Natural killer cell (primary cell): ENCODE measurements around the gene MBD3L2B. TPM values are rescaled to one million over a fixed set of nuclear protein-coding genes. Genes with fewer than 3 reads are reported as not detected.

Experiments used
- ATAC-seq, 3 donors: fragments of 150-1000 bp in 2 of 3; fragments of 200-7000 bp in 1 of 3; cut with Tn5 transposase; 1 replicate in 1 of 3; 2 replicates in 2 of 3; pipeline ENCODE4 v1.10.0; 2021; ENCODE audit warnings: mild to moderate bottlenecking in 2 of 3, moderate library complexity in 2 of 3
- DNase-seq, 2 donors: peaks; one replicate each; pipeline versions ENCODE4 v3.0.0 to v3.0.0-alpha.2; 2013 to 2021; ENCODE audit warnings: mixed read lengths in 1 of 2
- H3K27ac ChIP-seq: one replicate; pipeline ENCODE4 v1.5.1; 2013; ENCODE audit warnings: mild to moderate bottlenecking, low read length
- H3K27me3 ChIP-seq: one replicate; pipeline ENCODE4 v1.6.1; 2013; ENCODE audit warnings: low read length; ENCODE audit not compliant: control insufficient read depth, insufficient read depth
- H3K36me3 ChIP-seq: one replicate; pipeline ENCODE4 v1.6.1; 2013; ENCODE audit warnings: low read length; ENCODE audit not compliant: control insufficient read depth, insufficient read depth
- H3K4me1 ChIP-seq: one replicate; pipeline ENCODE4 v1.6.1; 2013; ENCODE audit warnings: low read length; ENCODE audit not compliant: control insufficient read depth, insufficient read depth
- H3K4me3 ChIP-seq: one replicate; pipeline ENCODE4 v1.5.1; 2013; ENCODE audit warnings: low read length
- H3K9me3 ChIP-seq: one replicate; pipeline ENCODE4 v1.6.1; 2013; ENCODE audit warnings: low read length; ENCODE audit not compliant: control insufficient read depth, insufficient read depth
- H3K27ac Mint-ChIP-seq, 2 donors: one replicate each; pipeline ENCODE4 v1.8.0; 2022; ENCODE audit warnings: mild to moderate bottlenecking in 2 of 2, mixed read lengths in 2 of 2, moderate library complexity in 1 of 2
- H3K27me3 Mint-ChIP-seq, 2 donors: one replicate each; pipeline ENCODE4 v1.8.0; 2022; ENCODE audit warnings: low read depth in 2 of 2, mixed read lengths in 2 of 2
- H3K36me3 Mint-ChIP-seq: one replicate; pipeline ENCODE4 v1.8.0; 2022; ENCODE audit warnings: mixed read lengths
- H3K4me1 Mint-ChIP-seq, 2 donors: one replicate each; pipeline ENCODE4 v1.8.0; 2022; ENCODE audit warnings: mixed read lengths in 2 of 2
- H3K4me3 Mint-ChIP-seq: one replicate; pipeline ENCODE4 v1.8.0; 2022; ENCODE audit warnings: mild to moderate bottlenecking, moderate library complexity, mixed read lengths
- H3K9me3 Mint-ChIP-seq, 2 donors: one replicate each; pipeline ENCODE4 v1.8.0; 2022; ENCODE audit warnings: mixed read lengths in 2 of 2
- WGBS: methylation state at CpG from one replicate; pipeline ENCODE4 v1.1.7; 2013; ENCODE audit warnings: missing lambda C conversion rate; ENCODE audit not compliant: insufficient coverage; 5-methylcytosine and 5-hydroxymethylcytosine counted together
- intact Hi-C: fragments of 100-400 bp; cut with micrococcal nuclease; formaldehyde crosslinking; loops from one replicate; pipeline ENCODE4 v1.14.2; 2022
- total RNA-seq, 4 donors: library from RNA; stranded (reverse); fragments of 120-200 nt in 1 of 4; gene quantifications; one replicate each; pipeline versions ENCODE4 v1.2.3 to v1.2.4, GENCODE V29; 2013 to 2022
- TF ChIP-seq, protein P1 (sequence below): fragments of 200-600 bp; IDR thresholded peaks from one replicate; pipeline ENCODE4 v1.8.0; 2022; ENCODE audit warnings: antibody characterized with exemption

Gene MBD3L2B
- total RNA-seq, 3 donors from 2014 or later (not counting 1 experiment from before 2014, with no cell fraction given), result not detected

- no peaks in the 10 kb centered on the region for H3K9me3 ChIP-seq
- WGBS, result 59% methylated on average over 14 of the region's 15 CpGs
- H3K27ac Mint-ChIP-seq, result no peak overlapping the region
- ATAC-seq, result peak in 1 of 3 donors; percentile 54
- H3K4me3 ChIP-seq, result no peak overlapping the region
- H3K4me1 Mint-ChIP-seq, result peaks cover 0 to 10% of the 10 kb centered on the region in 2 donors
- H3K36me3 Mint-ChIP-seq, result no peaks in the 10 kb centered on the region
- peaks cover 6 to 22% of the 10 kb centered on the region in 2 donors for H3K27me3 Mint-ChIP-seq
- H3K4me3 Mint-ChIP-seq, result peak overlapping the region; percentile 22
- TF ChIP-seq, protein P1, sequence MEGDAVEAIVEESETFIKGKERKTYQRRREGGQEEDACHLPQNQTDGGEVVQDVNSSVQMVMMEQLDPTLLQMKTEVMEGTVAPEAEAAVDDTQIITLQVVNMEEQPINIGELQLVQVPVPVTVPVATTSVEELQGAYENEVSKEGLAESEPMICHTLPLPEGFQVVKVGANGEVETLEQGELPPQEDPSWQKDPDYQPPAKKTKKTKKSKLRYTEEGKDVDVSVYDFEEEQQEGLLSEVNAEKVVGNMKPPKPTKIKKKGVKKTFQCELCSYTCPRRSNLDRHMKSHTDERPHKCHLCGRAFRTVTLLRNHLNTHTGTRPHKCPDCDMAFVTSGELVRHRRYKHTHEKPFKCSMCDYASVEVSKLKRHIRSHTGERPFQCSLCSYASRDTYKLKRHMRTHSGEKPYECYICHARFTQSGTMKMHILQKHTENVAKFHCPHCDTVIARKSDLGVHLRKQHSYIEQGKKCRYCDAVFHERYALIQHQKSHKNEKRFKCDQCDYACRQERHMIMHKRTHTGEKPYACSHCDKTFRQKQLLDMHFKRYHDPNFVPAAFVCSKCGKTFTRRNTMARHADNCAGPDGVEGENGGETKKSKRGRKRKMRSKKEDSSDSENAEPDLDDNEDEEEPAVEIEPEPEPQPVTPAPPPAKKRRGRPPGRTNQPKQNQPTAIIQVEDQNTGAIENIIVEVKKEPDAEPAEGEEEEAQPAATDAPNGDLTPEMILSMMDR, result no peak
- no peaks in the 10 kb centered on the region for H3K4me1 ChIP-seq
- no peak overlapping the region for H3K27ac ChIP-seq
- peaks cover 5 to 7% of the 10 kb centered on the region in 2 donors for H3K9me3 Mint-ChIP-seq
- no peaks in the 10 kb centered on the region for H3K27me3 ChIP-seq
- no peaks in the 10 kb centered on the region for H3K36me3 ChIP-seq
- peak in 1 of 2 donors; percentile 27 for DNase-seq
- intact Hi-C loops, result no loop called here
These were observed 23.4 kb downstream of the MBD3L2B start for GRCh38 chr19:6997679-6998445.

GRCh38 chr19:6996810-6997209 lies 24.4 kb downstream of the MBD3L2B start:
- peaks cover 3 to 22% of the 10 kb centered on the region in 2 donors for H3K27me3 Mint-ChIP-seq
- Histone ChIP-seq H3K4me3 (no peak overlapping the region), H3K36me3 (no peaks in the 10 kb centered on the region), H3K27ac (no peak overlapping the region), H3K4me1 (no peaks in the 10 kb centered on the region), H3K9me3 (no peaks in the 10 kb centered on the region), H3K27me3 (no peaks in the 10 kb centered on the region)
- intact Hi-C loops, result no loop called here
- TF ChIP-seq, protein P1, result no peak
- DNase-seq (no peak), ATAC-seq (no peak)
- 89% methylated on average over 3 of the region's 4 CpGs for WGBS
- H3K9me3 Mint-ChIP-seq, result peaks cover 5 to 7% of the 10 kb centered on the region in 2 donors
- no peak overlapping the region for H3K4me3 Mint-ChIP-seq
- peaks cover 0 to 10% of the 10 kb centered on the region in 2 donors for H3K4me1 Mint-ChIP-seq
- no peak overlapping the region for H3K27ac Mint-ChIP-seq
- H3K36me3 Mint-ChIP-seq, result no peaks in the 10 kb centered on the region

DNA sequence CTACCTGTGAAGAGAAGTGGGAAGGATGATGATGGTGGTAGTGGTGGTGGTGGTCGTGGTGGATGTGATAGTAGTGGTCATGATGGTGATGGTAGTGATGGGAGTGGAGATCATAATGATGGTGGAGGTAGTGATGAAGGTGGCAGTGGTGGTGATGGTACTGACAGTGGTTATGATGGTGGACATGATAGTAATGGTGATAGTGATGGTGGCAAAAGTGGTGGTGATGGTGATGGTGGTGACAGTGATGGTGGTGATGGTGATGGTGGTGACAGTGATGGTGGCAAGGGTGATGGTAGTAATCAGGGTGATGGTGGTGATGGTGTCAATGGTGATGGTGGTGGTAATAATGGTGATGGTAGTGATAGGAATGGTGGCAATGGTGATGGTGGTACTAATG lies 26.2 kb downstream of the MBD3L2B start:
- WGBS, result 81% methylated on average over 1 of the region's 1 CpG
- no peak overlapping the region for H3K4me3 Mint-ChIP-seq
- no peaks in the 10 kb centered on the region for H3K4me1 ChIP-seq
- H3K4me1 Mint-ChIP-seq, result peaks cover 0 to 10% of the 10 kb centered on the region in 2 donors
- TF ChIP-seq, protein P1, result no peak
- peak overlapping the region in 1 of 2 donors; percentile 58 for H3K27ac Mint-ChIP-seq
- intact Hi-C loops, result no loop called here
- DNase-seq (no peak), ATAC-seq (no peak)
- H3K27me3 ChIP-seq, result no peaks in the 10 kb centered on the region
- H3K9me3 ChIP-seq, result no peaks in the 10 kb centered on the region
- H3K4me3 ChIP-seq, result no peak overlapping the region
- H3K27me3 Mint-ChIP-seq, result peaks cover 3 to 10% of the 10 kb centered on the region in 2 donors
- H3K36me3 Mint-ChIP-seq, result no peaks in the 10 kb centered on the region
- H3K36me3 ChIP-seq, result no peaks in the 10 kb centered on the region
- peaks cover 5 to 7% of the 10 kb centered on the region in 2 donors for H3K9me3 Mint-ChIP-seq
- no peak overlapping the region for H3K27ac ChIP-seq
